SH-SY5Y (cell line): ENCODE data around the gene GALNT1.

Experiments
- GATA2 ChIP-seq: IDR thresholded peaks from 2 replicates; pipeline ENCODE4 v1.6.1; 2011; ENCODE audit warnings: mild to moderate bottlenecking, low read depth, low read length
- GATA3 ChIP-seq: IDR thresholded peaks from 2 replicates; pipeline ENCODE4 v1.6.1; 2011; ENCODE audit warnings: low read depth, mild to moderate bottlenecking, low read length, moderate library complexity

GRCh38 chr18:35739778-35740177, 158.2 kb downstream of the GALNT1 start:
- no peak for TF ChIP-seq GATA2
- TF ChIP-seq GATA3, result no peak
